ENCODE measurements around the gene FGB. TPM values are rescaled to one million over a fixed set of nuclear protein-coding genes. Genes with fewer than 3 reads are reported as not detected.

FGB gene
- total and polyA plus RNA-seq, 2 of the 13 experiments (the other 11 are each of a cell fraction or from before 2014, with no cell fraction given) = 226 to 784 TPM

- TF ChIP-seq SCMH1 (CRISPR knock-in tag; IDR thresholded peaks at IDR 0.05; ENCODE audit: borderline replicate concordance) = no peak
- TF ChIP-seq, protein P1, sequence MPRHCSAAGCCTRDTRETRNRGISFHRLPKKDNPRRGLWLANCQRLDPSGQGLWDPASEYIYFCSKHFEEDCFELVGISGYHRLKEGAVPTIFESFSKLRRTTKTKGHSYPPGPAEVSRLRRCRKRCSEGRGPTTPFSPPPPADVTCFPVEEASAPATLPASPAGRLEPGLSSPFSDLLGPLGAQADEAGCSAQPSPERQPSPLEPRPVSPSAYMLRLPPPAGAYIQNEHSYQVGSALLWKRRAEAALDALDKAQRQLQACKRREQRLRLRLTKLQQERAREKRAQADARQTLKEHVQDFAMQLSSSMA (CRISPR knock-in tag; IDR thresholded peaks at IDR 0.05) = peak; percentile 48; the same call in 1 of the 2 replicates
- no peak for TF ChIP-seq ZFP41 (CRISPR knock-in tag; IDR thresholded peaks at IDR 0.05; ENCODE audit: borderline replicate concordance)
- TF ChIP-seq, protein P2, sequence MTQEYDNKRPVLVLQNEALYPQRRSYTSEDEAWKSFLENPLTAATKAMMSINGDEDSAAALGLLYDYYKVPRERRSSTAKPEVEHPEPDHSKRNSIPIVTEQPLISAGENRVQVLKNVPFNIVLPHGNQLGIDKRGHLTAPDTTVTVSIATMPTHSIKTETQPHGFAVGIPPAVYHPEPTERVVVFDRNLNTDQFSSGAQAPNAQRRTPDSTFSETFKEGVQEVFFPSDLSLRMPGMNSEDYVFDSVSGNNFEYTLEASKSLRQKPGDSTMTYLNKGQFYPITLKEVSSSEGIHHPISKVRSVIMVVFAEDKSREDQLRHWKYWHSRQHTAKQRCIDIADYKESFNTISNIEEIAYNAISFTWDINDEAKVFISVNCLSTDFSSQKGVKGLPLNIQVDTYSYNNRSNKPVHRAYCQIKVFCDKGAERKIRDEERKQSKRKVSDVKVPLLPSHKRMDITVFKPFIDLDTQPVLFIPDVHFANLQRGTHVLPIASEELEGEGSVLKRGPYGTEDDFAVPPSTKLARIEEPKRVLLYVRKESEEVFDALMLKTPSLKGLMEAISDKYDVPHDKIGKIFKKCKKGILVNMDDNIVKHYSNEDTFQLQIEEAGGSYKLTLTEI (CRISPR knock-in tag; conservative IDR thresholded peaks at IDR 0.05) = no peak
- peak; percentile 65; the same call in 1 of the 2 replicates for TF ChIP-seq NR2C2 (CRISPR knock-in tag; IDR thresholded peaks at IDR 0.05; ENCODE audit: borderline replicate concordance)
- TF ChIP-seq CBX5 (CRISPR knock-in tag; IDR thresholded peaks at IDR 0.05; ENCODE audit: borderline replicate concordance) = peak; percentile 70; the same call in 1 of the 2 replicates
- TF ChIP-seq ISX (CRISPR knock-in tag; conservative IDR thresholded peaks at IDR 0.05) = no peak; the same call in 1 of the 2 replicates
- TF ChIP-seq CENPX (CRISPR knock-in tag; IDR thresholded peaks at IDR 0.05) = no peak
- peak; percentile 63; the same call in 1 of the 2 replicates for TF ChIP-seq KMT2B (CRISPR knock-in tag; IDR thresholded peaks at IDR 0.05)
- TF ChIP-seq HOXA9 (CRISPR knock-in tag; IDR thresholded peaks at IDR 0.05; ENCODE audit: borderline replicate concordance) = peak; percentile 70
- TF ChIP-seq HNF4G (IDR thresholded peaks at IDR 0.05; ENCODE audit: borderline replicate concordance, low read depth, low read length) = peak; percentile 79
- TF ChIP-seq HNF4G (CRISPR knock-in tag; IDR thresholded peaks at IDR 0.05; ENCODE audit: borderline replicate concordance, low read depth) = 0 out of 2 replicates have a peak, but pooled peaks have one; percentile 51
- TF ChIP-seq MAFK (conservative IDR thresholded peaks at IDR 0.05 in 1 of 2, IDR thresholded peaks at IDR 0.05 in 1 of 2; ENCODE audit: low read length in 2 of 2) = no peak
- TF ChIP-seq ZNF784 (CRISPR knock-in tag; IDR thresholded peaks at IDR 0.05; ENCODE audit: borderline replicate concordance) = no peak
Measured at GRCh38 chr4:154590329-154591006, 27.7 kb downstream of the FGB start, which contains the start of gene FGA (continued).
